SK-N-SH (cell line): ENCODE data around the gene GLA. TPM values are rescaled to one million over a fixed set of nuclear protein-coding genes. Genes with fewer than 3 reads are reported as not detected.

Experiments used
- CTCF ChIA-PET: fragments of 300-600, 350-600 bp; formaldehyde crosslinking; extraction: SDS; loops from one replicate; lab custom pipeline; 2021; lab: Yijun Ruan, JAX
- POLR2A ChIA-PET: fragments of 350-600 bp; sonication (Branson Sonifier 250); formaldehyde crosslinking; extraction: SDS; loops from one replicate; lab custom pipeline; 2020; ENCODE audit warnings: antibody characterized with exemption, inconsistent platforms; lab: Yijun Ruan, JAX
- DNase-seq: peaks from one replicate; pipeline ENCODE4 v3.0.0; 2012
- H2AFZ ChIP-seq: fragments of 200-600 bp; sonication (generic); 2 replicates; pipeline ENCODE4 v1.8.1; 2016; ENCODE audit warnings: antibody characterized with exemption, mild to moderate bottlenecking, low read depth
- H3F3A ChIP-seq: fragments of 200-600 bp; sonication (generic); replicated peaks from 2 replicates; pipeline ENCODE3; 2016; ENCODE audit warnings: antibody characterized with exemption, mild to moderate bottlenecking; ENCODE audit not compliant: insufficient read depth
- H3K27ac ChIP-seq, 2 experiments: fragments of 200-500 bp in 1 of 2; fragments of 200-600 bp in 1 of 2; sonication (Bioruptor generic) in 1 of 2; sonication (generic), shearing (Covaris generic) in 1 of 2; 2 replicates each; pipeline versions ENCODE4 v1.5.1 to v1.6.1; 2014 to 2016; ENCODE audit warnings: low read depth in 2 of 2, inconsistent platforms in 1 of 2, low read length in 1 of 2, mild to moderate bottlenecking in 1 of 2, mixed read lengths in 1 of 2
- H3K27me3 ChIP-seq: fragments of 200-600 bp; sonication (generic), shearing (Covaris generic); 2 replicates; pipeline ENCODE4 v1.6.1; 2016; ENCODE audit warnings: mixed run types; ENCODE audit not compliant: insufficient read depth
- H3K36me3 ChIP-seq, 2 experiments: fragments of 200-500 bp in 1 of 2; fragments of 200-600 bp in 1 of 2; sonication (Bioruptor generic) in 1 of 2; sonication (generic) in 1 of 2; replicated peaks in 1 of 2; 2 replicates each; pipeline versions ENCODE3 to v1.5.1; 2014 to 2016; ENCODE audit warnings: low read length in 1 of 2, mild to moderate bottlenecking in 1 of 2; ENCODE audit not compliant: insufficient read depth in 2 of 2, control insufficient read depth in 1 of 2
- H3K4me1 ChIP-seq, 2 experiments: fragments of 200-500 bp in 1 of 2; fragments of 200-600 bp in 1 of 2; sonication (Bioruptor generic) in 1 of 2; sonication (generic), shearing (Covaris generic) in 1 of 2; 2 replicates each; pipeline versions ENCODE4 v1.5.1 to v1.6.1; 2014 to 2016; ENCODE audit warnings: low read depth in 1 of 2, low read length in 1 of 2, mixed run types in 1 of 2; ENCODE audit not compliant: insufficient read depth in 2 of 2, control insufficient read depth in 1 of 2
- H3K4me2 ChIP-seq: fragments of 200-600 bp; sonication (generic), shearing (Covaris generic); 2 replicates; pipeline ENCODE4 v1.6.1; 2017; ENCODE audit warnings: mixed run types
- H3K4me3 ChIP-seq, 2 experiments: fragments of 200-500 bp in 1 of 2; fragments of 200-600 bp in 1 of 2; sonication (Bioruptor generic) in 1 of 2; sonication (generic), shearing (Covaris generic) in 1 of 2; 2 replicates each; pipeline versions ENCODE4 v1.5.1 to v1.8.1; 2014 to 2016; ENCODE audit warnings: low read depth in 2 of 2, inconsistent platforms in 1 of 2, low read length in 1 of 2, mild to moderate bottlenecking in 1 of 2, mixed read lengths in 1 of 2, moderate library complexity in 1 of 2
- H3K79me2 ChIP-seq: fragments of 200-600 bp; sonication (generic); 2 replicates; pipeline ENCODE4 v1.8.1; 2017; ENCODE audit warnings: mild to moderate bottlenecking; ENCODE audit not compliant: insufficient read depth
- H3K9ac ChIP-seq: fragments of 200-600 bp; sonication (generic); 2 replicates; pipeline ENCODE4 v1.6.1; 2017; ENCODE audit warnings: mixed run types
- H3K9me2 ChIP-seq: fragments of 200-600 bp; sonication (generic); 2 replicates; pipeline ENCODE4 v1.6.1; 2017; ENCODE audit warnings: mixed run types
- H3K9me3 ChIP-seq: fragments of 200-600 bp; sonication (generic); 2 replicates; pipeline ENCODE4 v1.6.1; 2017; ENCODE audit warnings: mixed run types, mild to moderate bottlenecking, moderate library complexity
- H4K20me1 ChIP-seq: fragments of 200-600 bp; sonication (generic); 2 replicates; pipeline ENCODE4 v1.6.1; 2017; ENCODE audit warnings: mild to moderate bottlenecking, mixed run types; ENCODE audit not compliant: insufficient read depth
- CHD2 ChIP-seq: fragments of 150-350 bp; IDR thresholded peaks from 2 replicates; pipeline ENCODE4 v1.6.1; 2018; ENCODE audit warnings: low read length; ENCODE audit not compliant: partially characterized antibody
- ELF1 ChIP-seq: IDR thresholded peaks from 2 replicates; pipeline ENCODE4 v1.4.0; 2012
- EZH2phosphoT487 ChIP-seq: fragments of 200-600 bp; sonication (generic); IDR thresholded peaks from 2 replicates; pipeline ENCODE4 v1.6.1; 2017; ENCODE audit warnings: low read depth, mixed run types, mild to moderate bottlenecking, antibody characterized with exemption, moderate library complexity, borderline replicate concordance
- FOXM1 ChIP-seq: IDR thresholded peaks from 2 replicates; pipeline ENCODE4 v1.4.0; 2012; ENCODE audit warnings: low read depth, mild to moderate bottlenecking
- GABPA ChIP-seq: IDR thresholded peaks from 2 replicates; pipeline ENCODE4 v1.4.0; 2012; ENCODE audit warnings: low read depth, mild to moderate bottlenecking
- GATA2 ChIP-seq: sonication (generic); formaldehyde crosslinking; IDR thresholded peaks from 2 replicates; pipeline ENCODE4 v1.5.0; 2020; ENCODE audit warnings: mild to moderate bottlenecking, missing genetic modification reagents
- JUND ChIP-seq: IDR thresholded peaks from 2 replicates; pipeline ENCODE4 v1.4.0; 2012
- MAX ChIP-seq: IDR thresholded peaks from 2 replicates; pipeline ENCODE4 v1.4.0; 2012; ENCODE audit warnings: low read depth
- PBX3 ChIP-seq: IDR thresholded peaks from 2 replicates; pipeline ENCODE4; 2012
- POLR2AphosphoS5 ChIP-seq: IDR thresholded peaks from 2 replicates; pipeline ENCODE4 v1.6.1; 2012; ENCODE audit warnings: low read depth, low read length
- RAD21 ChIP-seq: IDR thresholded peaks from 2 replicates; pipeline ENCODE4 v1.6.1; 2012; ENCODE audit warnings: mild to moderate bottlenecking, low read length
- RCOR1 ChIP-seq: fragments of 150-350 bp; IDR thresholded peaks from 2 replicates; pipeline ENCODE4 v1.6.1; 2017; ENCODE audit warnings: antibody characterized with exemption, low read length
- RFX5 ChIP-seq: IDR thresholded peaks from 2 replicates; pipeline ENCODE4 v1.6.1; 2012; ENCODE audit warnings: mild to moderate bottlenecking, improper control_type of control experiment, low read length
- SIN3A ChIP-seq: IDR thresholded peaks from 2 replicates; pipeline ENCODE4 v1.6.1; 2012; ENCODE audit warnings: low read depth, mild to moderate bottlenecking, low read length, moderate library complexity, borderline replicate concordance
- SMC3 ChIP-seq: IDR thresholded peaks from 2 replicates; pipeline ENCODE4 v1.6.1; 2012; ENCODE audit warnings: low read depth, low read length, improper control_type of control experiment
- TEAD4 ChIP-seq: IDR thresholded peaks from 2 replicates; pipeline ENCODE4 v1.4.0; 2012; ENCODE audit warnings: mild to moderate bottlenecking, borderline replicate concordance; ENCODE audit not compliant: insufficient read depth
- USF1 ChIP-seq: IDR thresholded peaks from 2 replicates; pipeline ENCODE4 v1.4.0; 2012; ENCODE audit warnings: low read depth, borderline replicate concordance
- YY1 ChIP-seq: IDR thresholded peaks from 2 replicates; pipeline ENCODE4 v1.4.0; 2012; ENCODE audit warnings: low read depth, mild to moderate bottlenecking
- WGBS: methylation state at CpG from one replicate; pipeline ENCODE4 v1.1.6; 2017; ENCODE audit warnings: low lambda C conversion rate; 5-methylcytosine and 5-hydroxymethylcytosine counted together
- polyA plus RNA-seq, 3 experiments: library from polyadenylated mRNA; depleted of rRNA; stranded (reverse); fragments of >200 nt; gene quantifications; 2 replicates each; pipeline ENCODE4 v1.2.3, GENCODE V29; 2012
- TF ChIP-seq, protein P1 (sequence below): fragments of 150-350 bp; IDR thresholded peaks from 2 replicates; pipeline ENCODE4 v1.6.1; 2016; ENCODE audit warnings: mild to moderate bottlenecking, low read depth, low read length
- TF ChIP-seq, protein P2 (sequence below): fragments of 200-600 bp; sonication (generic); IDR thresholded peaks from 2 replicates; pipeline ENCODE4 v1.6.1; 2017; ENCODE audit warnings: antibody characterized with exemption, mild to moderate bottlenecking, moderate library complexity

Gene GLA
- polyA plus RNA-seq, 1 of the 3 experiments (the other 2 are of a cell fraction): 20.4 TPM

GRCh38 chrX:101362116-101362515 is 45.6 kb downstream of the GLA start (continued):
- TF ChIP-seq, protein P1, sequence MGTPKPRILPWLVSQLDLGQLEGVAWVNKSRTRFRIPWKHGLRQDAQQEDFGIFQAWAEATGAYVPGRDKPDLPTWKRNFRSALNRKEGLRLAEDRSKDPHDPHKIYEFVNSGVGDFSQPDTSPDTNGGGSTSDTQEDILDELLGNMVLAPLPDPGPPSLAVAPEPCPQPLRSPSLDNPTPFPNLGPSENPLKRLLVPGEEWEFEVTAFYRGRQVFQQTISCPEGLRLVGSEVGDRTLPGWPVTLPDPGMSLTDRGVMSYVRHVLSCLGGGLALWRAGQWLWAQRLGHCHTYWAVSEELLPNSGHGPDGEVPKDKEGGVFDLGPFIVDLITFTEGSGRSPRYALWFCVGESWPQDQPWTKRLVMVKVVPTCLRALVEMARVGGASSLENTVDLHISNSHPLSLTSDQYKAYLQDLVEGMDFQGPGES: no peak
- TF ChIP-seq TEAD4: no peak
- no peak for TF ChIP-seq YY1
- TF ChIP-seq, protein P2, sequence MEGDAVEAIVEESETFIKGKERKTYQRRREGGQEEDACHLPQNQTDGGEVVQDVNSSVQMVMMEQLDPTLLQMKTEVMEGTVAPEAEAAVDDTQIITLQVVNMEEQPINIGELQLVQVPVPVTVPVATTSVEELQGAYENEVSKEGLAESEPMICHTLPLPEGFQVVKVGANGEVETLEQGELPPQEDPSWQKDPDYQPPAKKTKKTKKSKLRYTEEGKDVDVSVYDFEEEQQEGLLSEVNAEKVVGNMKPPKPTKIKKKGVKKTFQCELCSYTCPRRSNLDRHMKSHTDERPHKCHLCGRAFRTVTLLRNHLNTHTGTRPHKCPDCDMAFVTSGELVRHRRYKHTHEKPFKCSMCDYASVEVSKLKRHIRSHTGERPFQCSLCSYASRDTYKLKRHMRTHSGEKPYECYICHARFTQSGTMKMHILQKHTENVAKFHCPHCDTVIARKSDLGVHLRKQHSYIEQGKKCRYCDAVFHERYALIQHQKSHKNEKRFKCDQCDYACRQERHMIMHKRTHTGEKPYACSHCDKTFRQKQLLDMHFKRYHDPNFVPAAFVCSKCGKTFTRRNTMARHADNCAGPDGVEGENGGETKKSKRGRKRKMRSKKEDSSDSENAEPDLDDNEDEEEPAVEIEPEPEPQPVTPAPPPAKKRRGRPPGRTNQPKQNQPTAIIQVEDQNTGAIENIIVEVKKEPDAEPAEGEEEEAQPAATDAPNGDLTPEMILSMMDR: no peak

DNA sequence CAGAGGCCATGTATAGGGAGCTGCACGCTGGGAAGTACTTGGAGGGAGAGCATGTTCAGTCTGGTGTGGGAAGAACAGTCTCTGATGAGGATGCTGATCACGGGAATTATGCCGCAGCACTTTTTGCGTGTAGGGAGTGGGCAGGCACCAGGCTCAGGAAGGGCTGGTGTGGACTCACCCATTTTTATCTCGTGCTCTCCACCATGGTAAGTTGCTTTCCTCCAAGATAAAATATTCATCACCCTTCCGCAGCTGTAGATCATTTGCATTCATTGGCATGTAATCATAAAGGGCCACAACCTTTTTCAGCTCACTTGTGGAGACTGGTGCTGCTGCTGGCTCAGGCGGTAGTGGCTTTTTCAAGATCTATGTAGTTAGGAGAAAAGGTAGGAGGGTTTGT is 47.3 kb downstream of the GLA start:
- POLR2A ChIA-PET: no interaction called here
- no peaks in the 10 kb centered on the region for H3K36me3 ChIP-seq
- DNase-seq: no peak
- H3K9ac ChIP-seq: no peak overlapping the region
- H3K79me2 ChIP-seq: no peaks in the 10 kb centered on the region
- peaks cover 0 to 2% of the 10 kb centered on the region in 2 experiments; a peak in 1 of 4 replicates for H3K4me1 ChIP-seq
- H3K27me3 ChIP-seq: peaks cover 30% of the 10 kb centered on the region
- TF ChIP-seq USF1 (no peak), TEAD4 (no peak), RAD21 (no peak), ELF1 (no peak), FOXM1 (no peak), GABPA (no peak), RFX5 (no peak), MAX (no peak), JUND (no peak), EZH2phosphoT487 (no peak), GATA2 (CRISPR knock-in tag) (no peak), SIN3A (no peak), CHD2 (no peak), POLR2AphosphoS5 (no peak), PBX3 (no peak), SMC3 (no peak), RCOR1 (no peak)
- TF ChIP-seq, protein P1: no peak
- no peaks in the 10 kb centered on the region for H4K20me1 ChIP-seq
- H3K4me3 ChIP-seq: no peak overlapping the region
- H3F3A ChIP-seq: no peaks in the 10 kb centered on the region
- no peak overlapping the region for H2AFZ ChIP-seq
- no peak overlapping the region for H3K27ac ChIP-seq
- no peaks in the 10 kb centered on the region for H3K9me2 ChIP-seq
- no peaks in the 10 kb centered on the region for H3K9me3 ChIP-seq
- CTCF ChIA-PET: interaction anchor here (1.1 to 1.2 kb wide), 2 partner anchors 9 to 30 kb away, joined by 3 read pairs; no protein-coding TSS in a partner anchor
- 38% methylated on average over 7 of the region's 7 CpGs for WGBS
- H3K4me2 ChIP-seq: no peak overlapping the region
